SK-N-MC (cell line): ENCODE measurements around the gene AKTIP.

Experiments used
- DNase-seq: peaks from one replicate; pipeline ENCODE4 v3.0.0-alpha.2; 2011; ENCODE audit warnings: low read depth, low spot score
- H3K27ac ChIP-seq: fragments of 200-600 bp; sonication (generic); 2 replicates; pipeline ENCODE4 v1.5.1; 2016; ENCODE audit warnings: mixed run types
- H3K36me3 ChIP-seq: fragments of 200-600 bp; sonication (generic); 2 replicates; pipeline ENCODE4 v1.6.1; 2017; ENCODE audit warnings: antibody characterized with exemption, low read length, mixed read lengths; ENCODE audit not compliant: insufficient read depth
- H3K4me3 ChIP-seq: fragments of 200-600 bp; sonication (generic); 2 replicates; pipeline ENCODE4 v1.5.1; 2016
- H3K9ac ChIP-seq: fragments of 200-600 bp; sonication (generic); 2 replicates; pipeline ENCODE4 v1.8.0; 2017; ENCODE audit warnings: mixed run types, mixed read lengths; ENCODE audit not compliant: insufficient read length
- H3K9me3 ChIP-seq: fragments of 200-600 bp; sonication (generic); 2 replicates; pipeline ENCODE4 v1.6.1; 2017; ENCODE audit warnings: low read depth, mild to moderate bottlenecking, antibody characterized with exemption, low read length, moderate library complexity, mixed read lengths
- EZH2 ChIP-seq: fragments of 200-600 bp; sonication (generic); IDR thresholded peaks from one replicate; pipeline ENCODE4 v1.6.1; 2017; ENCODE audit warnings: antibody characterized with exemption
- FOXP2 ChIP-seq: optimal IDR thresholded peaks from 2 replicates; pipeline ENCODE3; 2011; ENCODE audit warnings: mild to moderate bottlenecking, moderate library complexity; ENCODE audit not compliant: insufficient read depth; ENCODE audit errors: extremely low read length, control extremely low read depth
- POLR2AphosphoS5 ChIP-seq: IDR thresholded peaks from 2 replicates; pipeline ENCODE4 v1.6.1; 2012; ENCODE audit warnings: mild to moderate bottlenecking, low read depth, low read length, borderline replicate concordance

AKTIP gene

GRCh38 chr16:53446090-53446489 lies 56.9 kb downstream of the AKTIP start:
- no peak for DNase-seq
- H3K9me3 ChIP-seq, result no peaks in the 10 kb centered on the region
- H3K27ac ChIP-seq, result no peak overlapping the region
- TF ChIP-seq POLR2AphosphoS5 (no peak), EZH2 (no peak), FOXP2 (no peak)
- no peak overlapping the region for H3K9ac ChIP-seq
- no peak overlapping the region for H3K4me3 ChIP-seq
- no peaks in the 10 kb centered on the region; the same call in 1 of the 2 replicates for H3K36me3 ChIP-seq

- Histone ChIP-seq H3K9me3 (no peaks in the 10 kb centered on the region), H3K27ac (no peak overlapping the region), H3K4me3 (no peak overlapping the region), H3K36me3 (no peaks in the 10 kb centered on the region; the same call in 1 of the 2 replicates), H3K9ac (no peak overlapping the region)
- no peak for DNase-seq
- no peak for TF ChIP-seq POLR2AphosphoS5
- no peak for TF ChIP-seq EZH2
- TF ChIP-seq FOXP2, result no peak
These were observed 57.5 kb downstream of the AKTIP start for GRCh38 chr16:53445534-53445933.
